HT1080 (cell line): ENCODE results near the gene PIEZO1. TPM values are rescaled to one million over a fixed set of nuclear protein-coding genes. Genes with fewer than 3 reads are reported as not detected.
"Not testable (repeated sequence)": the region's sequence is repeated elsewhere in the genome, so short reads cannot be mapped to it uniquely, and the experiment has no call there.

Experiments used
- DNase-seq: peaks from one replicate; pipeline ENCODE4 v3.0.0-alpha.2; 2015; ENCODE audit warnings: low read depth
- total RNA-seq: library from RNA; depleted of rRNA; stranded (reverse); fragments of >200 nt; shearing (Covaris generic); gene quantifications from 2 replicates; pipeline ENCODE4 v1.2.3, GENCODE V29; 2014

The PIEZO1 gene
- total RNA-seq, 1 experiment from 2014 or later = 159 TPM

DNA sequence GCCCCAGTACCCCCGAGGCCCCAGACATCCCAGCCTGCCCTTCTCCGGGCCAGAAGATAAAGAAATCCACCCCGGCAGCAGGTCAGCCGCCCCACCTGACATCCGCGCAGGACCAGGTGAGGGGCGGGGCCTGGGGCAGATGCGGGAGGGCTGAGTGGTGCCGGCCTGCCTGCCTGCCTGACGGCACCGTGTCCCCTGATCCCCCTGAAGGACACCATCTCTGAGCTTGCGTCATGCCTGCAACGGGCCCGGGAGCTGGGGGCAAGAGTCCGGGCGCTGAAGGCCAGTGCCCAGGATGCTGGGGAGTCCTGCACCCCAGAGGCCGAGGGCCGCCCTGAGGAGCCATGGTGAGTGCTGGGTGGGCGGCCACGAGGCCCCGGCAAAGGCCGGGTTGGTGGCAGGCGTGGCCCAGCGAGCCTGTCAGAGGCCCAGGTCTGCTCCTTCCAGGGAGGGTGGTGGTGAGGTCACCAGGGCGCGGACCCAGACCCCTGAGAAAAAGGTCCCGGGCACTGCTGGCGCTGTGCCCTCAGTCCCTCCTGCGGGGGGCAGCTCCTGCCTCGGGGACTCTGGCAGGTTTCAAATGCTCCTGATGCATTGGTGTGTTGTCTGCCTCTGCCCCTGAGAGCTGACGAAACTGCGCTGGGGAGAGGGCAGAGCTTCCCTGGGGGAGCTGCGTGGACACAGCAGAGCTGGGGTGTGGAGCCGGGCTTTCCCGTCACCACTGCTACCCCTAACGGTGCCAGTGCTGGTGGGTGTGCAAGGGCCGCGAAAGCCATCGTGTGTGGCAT lies 19.7 kb upstream of the PIEZO1 start:
- no peak for DNase-seq

DNA sequence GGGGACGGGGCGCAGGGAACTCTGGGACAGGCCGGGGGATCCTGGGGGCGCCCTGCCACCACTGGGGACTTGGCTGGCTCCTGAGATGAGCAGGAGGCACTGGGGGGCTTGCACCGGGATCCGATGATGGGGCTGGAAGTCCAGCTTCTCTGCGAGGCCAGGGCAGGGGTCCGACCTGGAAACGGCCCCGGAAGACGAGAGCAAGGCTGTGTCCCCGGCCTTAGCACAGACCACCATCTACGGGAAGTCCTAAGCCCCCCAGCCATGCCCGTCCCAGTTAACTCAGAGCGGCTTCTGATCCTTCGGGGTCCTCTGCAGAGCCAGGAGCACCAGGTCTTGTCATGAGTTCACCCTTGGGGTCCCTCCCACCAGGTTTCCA lies 19.1 kb upstream of the PIEZO1 start:
- no peak for DNase-seq

DNA sequence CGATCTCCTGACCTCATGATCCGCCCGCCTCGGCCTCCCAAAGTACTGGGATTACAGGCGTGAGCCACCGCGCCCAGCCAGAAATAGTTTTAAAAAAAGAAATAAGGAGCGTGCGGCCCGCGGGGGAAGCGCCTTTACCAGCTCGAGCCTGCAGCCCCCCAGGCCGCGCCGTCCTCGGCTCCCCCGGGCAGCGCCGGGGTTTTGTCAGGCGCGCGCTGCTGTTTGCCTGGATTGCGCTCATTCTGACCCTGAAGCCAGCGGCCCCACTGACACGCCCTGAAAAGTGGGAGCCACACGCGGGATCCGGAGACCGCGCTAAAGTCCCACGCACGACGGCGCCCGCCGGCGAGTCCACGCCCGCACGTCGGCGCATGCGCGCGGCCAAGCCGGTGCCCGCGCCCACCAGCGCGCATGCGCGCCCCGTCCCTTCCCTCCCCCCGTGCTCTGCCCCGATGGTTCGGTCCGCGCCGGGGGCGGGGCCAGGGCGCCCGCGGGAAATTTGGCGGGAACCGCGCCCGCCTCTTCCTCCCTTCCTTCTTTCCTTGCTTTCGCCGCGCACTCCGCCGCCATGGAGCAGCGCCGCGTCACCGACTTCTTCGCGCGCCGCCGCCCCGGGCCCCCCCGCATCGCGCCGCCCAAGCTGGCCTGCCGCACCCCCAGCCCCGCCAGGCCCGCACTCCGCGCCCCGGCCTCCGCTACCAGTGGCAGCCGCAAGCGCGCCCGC lies 18.4 kb upstream of the PIEZO1 start, which contains the start of gene CDT1:
TSS of gene CDT1 (plus strand) at position 526 of the 724 bp plus-strand sequence. CDS start at position 569, 43 bp downstream.
- DNase-seq = peak; percentile 70

DNA sequence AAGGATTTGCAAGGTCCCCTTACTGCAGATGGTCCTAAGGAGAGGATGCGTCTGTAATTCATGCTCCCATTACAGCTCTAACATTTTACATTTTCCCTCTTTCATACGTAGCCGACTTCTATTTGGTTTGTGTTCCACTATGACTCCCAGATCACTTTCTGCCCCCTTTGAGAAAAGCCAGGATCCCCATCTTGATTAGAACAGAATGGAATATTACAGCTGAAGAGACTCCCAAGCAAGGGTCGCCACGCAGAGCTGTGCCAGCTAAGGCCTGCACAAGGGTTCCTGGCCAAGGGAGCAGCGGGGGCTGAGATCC lies 15.2 kb upstream of the PIEZO1 start:
- DNase-seq = no peak

DNA sequence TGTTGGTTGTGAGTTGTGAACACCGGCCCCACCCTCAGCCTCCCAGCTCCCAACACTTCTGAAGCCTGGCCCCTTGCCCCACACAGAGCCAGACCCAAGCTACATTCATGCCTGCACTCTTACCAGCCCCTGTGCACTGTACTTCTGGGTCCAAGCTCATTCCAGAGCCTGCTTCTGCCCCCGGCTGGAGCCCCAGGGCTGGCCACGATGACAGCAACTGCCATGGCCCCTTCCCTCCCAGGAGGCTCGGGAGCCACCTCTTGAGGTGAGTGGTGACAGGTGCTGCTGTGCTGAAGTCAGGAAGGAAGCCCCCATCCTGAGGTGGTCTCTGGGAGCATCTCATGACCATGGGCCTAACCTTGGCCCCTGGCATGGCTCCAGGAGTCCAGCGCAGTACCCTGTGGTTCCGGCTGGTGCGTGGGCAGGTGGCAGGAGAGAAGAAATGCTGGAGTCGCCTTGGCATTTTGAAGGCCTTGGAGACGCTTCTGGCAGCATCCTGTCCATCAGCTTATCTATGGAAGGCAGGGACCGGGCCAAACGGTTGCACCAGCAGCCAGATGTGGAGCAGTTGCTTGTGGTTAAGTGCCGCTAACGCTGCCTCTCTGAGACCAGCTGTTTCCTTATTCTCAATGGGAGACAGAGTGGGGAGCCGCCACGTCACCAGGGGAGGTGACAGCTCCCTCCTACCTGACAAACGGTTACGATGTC lies 14.7 kb upstream of the PIEZO1 start:
- no peak for DNase-seq

DNA sequence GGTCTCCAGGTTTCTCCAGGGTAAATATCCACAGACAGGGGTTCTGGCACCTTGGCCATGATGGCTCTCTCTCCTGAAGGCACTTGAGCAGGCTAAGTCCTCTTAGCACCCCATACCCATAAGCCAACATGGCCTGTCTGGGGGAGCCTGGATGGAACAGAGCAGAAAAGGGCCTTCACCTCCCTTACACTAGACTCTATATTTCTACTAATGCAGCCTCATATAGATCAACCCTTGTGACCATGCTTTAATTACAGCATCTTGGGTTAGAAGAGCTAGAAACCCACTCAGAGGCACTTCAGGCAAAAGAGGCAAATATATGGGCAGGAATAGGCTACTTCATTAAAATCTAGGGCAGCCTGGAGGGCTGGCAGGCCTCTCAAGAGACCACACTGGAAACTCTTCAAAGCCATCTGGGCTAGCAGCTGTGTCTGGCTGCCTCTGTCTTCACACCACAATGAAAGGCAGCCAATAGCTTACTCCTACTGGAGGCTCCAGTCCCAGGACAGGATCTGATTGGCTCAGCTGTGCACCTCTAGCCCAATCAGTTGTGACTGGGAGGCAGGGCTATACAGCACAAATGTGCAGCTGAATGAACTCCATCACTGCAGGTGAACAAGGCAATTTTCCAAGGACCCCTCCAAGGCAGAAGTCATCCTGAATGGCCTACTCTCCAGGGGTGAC lies 13.9 kb upstream of the PIEZO1 start:
- no peak for DNase-seq

DNA sequence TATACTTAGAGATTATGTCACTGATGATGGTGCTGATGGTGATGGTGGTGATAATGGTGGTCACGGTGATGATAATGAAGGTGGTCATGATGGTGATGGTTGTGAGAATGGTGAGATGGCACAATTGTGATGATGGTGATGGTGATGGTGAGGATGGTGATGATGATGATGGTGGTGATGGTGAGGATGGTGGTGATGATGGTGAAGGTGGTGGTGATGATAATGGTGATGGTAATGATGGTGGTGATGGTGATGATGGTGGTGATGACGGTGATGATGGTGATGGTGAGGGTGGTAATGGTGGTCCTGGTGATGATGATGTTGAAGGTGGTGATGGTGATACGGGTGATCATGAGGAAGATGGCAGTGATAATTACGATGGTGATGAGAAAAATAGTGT lies 13.1 kb upstream of the PIEZO1 start:
- DNase-seq = no peak

DNA sequence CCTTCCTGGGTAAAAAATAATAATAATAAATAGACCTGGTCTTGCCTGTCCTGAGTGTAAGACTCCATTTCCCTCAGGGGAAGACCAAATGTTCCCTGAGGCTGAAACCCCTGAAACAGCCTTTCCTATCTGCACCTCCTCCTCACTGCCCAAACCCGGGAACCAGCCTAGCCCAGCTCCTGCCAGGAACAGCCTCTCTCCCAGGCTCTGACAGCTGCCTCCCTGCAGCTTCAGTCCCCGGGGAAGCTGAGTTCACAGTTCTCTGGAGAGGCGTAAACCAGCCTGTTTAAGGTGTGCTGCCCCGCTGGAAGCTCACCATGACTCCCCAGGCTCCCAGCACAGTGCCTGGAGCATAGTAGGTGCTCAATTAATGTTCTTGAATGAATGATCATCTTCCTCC lies 11.3 kb upstream of the PIEZO1 start:
- no peak for DNase-seq

DNA sequence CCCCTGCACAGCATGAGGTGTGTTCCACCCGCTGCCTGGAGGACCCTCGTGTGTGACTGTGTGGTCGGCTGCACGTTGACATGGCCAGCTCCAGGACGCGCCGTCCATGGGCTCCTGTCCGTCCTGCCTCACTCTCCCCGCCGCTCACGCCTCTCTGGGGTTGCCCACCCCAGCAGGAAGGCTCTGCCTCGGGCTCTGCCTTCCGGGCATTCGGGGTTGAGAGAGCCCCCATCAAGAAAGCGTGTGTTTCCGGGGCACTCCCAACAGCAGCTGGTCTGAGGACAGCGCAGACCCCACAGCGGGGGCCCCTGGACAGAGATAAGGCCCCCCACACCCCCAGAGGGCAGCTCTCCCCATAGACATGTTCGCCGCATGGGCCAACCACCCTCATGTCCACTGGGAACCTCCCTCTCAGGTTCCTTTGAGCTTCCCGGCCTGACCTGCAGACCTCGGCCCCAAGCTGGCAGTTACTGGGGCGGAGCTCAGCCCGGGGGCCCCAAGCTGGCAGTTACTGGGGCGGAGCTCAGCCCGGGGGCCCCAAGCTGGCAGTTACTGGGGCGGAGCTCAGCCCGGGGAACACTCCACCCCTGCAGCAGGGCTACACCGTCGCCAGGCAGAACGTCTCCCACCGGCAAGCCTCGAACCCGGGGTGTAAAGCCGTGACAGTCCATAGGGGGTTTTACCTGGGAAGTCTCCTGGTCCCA lies 8.4 kb upstream of the PIEZO1 start:
- no peak for DNase-seq

DNA sequence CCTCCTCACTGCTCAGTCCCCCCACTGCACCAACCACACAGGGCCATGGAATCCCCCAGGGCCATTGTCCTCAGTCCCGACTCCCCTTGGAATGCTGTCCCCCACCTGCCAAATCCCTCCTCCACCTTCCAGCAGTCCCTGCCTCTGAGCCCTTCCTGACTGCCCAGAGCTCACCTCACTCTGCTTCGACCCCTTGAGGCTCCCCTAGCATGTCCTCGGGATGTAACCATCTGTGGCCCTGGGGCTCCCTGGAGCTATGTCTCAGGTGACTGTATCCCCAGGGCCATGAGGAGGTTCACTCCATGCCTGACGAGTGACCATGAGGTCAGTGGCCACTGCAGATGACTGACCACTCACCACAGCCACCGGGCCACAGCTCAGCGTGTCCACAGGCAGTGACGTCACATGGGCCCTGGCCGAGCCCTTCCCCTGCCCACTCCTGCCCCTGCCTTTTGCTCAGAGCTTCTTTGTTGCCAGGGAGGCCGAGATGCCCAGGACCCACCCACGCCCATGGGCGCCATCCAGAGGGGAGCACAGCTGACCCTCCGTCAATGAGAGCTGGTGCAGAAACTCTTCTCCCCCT lies 7.7 kb upstream of the PIEZO1 start:
- DNase-seq = no peak

DNA sequence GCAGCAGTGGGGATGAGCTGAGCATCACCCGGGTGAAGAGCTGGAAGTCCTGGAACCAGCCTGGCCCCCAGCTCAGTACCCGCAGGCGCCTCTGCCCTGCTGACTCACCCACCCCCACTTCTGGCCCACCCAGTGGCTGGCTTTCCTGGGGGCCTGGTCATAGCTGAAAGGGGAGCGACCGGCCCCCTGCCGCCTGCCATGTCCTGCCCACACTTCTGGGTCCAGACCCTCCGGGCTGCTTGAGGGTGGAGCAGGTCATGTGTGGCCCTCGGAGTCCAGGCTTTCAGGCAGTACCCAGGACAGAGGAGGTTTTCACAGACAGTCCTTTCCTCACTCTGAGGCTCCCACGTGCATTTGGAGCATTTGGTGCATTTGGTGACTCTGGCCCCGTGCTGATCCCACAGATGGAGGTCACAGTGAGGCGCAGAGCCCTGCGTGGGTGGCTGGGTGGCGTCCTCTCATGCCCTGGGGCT lies 7.1 kb upstream of the PIEZO1 start:
- DNase-seq = no peak

DNA sequence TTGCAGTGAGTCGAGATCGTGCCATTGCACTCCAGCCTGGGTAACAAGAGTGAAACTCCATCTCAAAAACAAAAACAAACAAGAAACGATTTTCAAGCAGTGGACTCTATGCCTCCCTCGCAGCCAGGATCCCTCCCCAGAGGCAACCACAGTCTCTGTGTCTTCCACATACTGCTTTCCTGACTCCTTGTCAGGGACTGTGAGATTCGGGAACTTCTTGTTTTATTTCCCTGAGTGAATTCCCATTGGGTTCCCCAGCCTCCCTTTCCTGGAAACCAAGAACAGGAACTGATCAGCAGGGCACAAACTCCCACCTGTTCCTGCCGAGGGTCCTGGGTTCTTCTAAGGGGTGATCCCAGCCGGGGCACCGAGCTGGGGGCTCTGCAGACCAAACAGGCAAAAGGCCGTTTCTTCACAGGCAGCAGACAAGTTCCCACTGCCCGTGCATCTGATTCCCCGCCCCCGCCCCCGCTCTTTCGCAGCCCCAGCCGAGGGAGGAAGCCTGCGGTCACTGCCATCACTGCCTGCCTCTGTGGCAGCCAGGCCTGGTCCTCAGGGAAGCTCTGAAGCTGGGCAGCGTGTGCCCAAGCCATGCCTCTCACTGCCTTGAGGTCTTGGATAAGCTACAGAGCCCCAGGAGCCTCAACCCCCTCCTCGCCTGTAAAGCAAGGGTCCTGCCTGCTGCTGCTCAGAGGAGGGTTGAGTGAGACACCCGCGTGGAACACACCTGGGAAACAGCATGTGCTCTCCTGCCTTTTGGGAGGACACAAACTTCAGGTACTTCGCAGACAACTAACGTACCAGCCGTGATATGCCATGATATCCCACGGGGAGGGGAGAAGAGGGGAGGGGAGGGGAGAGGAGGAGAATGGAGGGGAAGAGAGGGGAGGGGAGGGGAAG lies 5.5 kb upstream of the PIEZO1 start:
- no peak for DNase-seq

DNA sequence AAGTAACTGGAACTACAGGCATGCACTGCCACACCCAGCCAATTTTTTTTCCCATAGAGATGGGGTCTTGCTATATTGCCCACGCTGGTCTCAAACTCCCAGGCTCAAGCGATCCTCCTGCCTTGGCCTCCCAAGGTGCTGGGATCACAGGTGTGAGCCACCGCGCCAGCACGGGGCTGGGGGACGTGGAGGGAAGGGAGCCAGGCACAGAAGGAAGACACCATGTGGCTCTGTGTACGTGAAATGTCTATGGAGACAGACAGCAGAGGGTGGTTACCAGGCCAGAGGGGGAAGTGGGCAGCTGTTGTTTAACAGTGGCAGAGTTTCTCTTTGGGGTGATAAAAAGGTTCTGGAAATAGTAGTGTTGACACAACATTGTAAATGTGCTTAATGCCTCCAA lies 4.6 kb upstream of the PIEZO1 start:
- no peak for DNase-seq

DNA sequence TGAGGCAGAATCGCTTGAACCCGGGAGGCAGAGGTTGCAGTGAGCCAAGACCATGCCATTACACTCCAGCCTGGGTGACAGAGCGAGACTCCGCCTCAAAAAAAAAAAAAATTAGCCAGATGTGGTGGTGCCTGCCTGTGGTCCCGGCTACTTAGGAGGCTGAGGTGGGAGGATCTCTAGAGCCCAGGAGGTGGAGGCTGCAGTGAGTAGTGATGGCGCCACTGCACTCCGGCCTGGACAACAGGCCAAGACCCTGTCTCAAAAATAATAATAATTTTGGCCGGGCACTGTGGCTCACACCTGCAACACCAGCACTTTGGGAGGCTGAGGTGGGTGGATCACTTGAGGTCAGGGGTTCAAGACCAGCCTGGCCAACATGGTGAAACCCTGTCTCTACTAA lies 3.7 kb upstream of the PIEZO1 start:
- not testable (repeated sequence) for DNase-seq

DNA sequence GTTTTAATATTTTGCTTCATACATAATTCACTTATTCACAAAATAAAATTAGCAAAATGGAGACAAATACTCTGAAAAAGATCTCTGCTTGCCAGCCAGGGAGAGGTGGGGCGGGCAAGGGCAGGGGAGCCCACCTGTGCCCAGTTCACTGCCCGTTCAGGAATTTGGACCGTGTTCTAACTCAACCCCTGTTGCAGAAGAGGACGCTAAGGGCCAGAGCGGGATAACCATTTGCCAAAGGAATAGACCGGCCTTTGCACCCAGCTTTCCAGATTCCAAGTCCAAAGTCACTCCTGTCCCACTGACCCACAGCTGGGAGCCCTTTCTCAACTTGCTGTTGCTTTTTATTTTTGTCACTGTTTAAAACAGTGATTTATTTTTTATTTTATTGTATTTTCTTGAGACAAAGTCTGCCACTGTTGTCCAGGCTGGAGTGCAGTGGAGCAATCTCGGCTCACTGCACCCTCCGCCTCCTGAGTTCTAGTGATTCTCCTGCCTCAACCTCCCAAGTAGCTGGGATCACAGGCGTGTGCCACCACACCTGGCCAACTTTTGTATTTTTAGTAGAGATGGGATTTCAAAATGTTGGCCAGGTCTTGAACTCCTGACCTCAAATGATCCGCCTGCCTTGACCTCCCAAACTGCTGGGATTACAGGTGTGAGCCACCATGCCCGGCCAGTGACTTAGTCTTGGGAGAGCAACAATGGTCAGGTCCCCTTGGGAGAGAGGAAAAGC lies 2.7 kb upstream of the PIEZO1 start:
- no peak for DNase-seq

DNA sequence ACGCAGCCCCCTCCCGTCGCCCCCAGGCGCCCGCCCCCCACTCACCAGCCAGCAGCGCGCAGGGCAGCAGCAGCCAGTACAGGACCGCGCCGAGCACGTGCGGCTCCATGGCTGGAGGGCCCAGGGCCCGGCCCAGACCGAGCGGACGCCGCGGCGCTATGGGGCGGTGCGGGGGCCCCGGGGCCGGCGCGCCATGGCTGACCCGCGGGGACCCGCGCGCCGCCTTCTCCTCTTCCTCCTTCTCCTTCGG lies 239 bp downstream of the PIEZO1 start:
- no peak for DNase-seq

DNA sequence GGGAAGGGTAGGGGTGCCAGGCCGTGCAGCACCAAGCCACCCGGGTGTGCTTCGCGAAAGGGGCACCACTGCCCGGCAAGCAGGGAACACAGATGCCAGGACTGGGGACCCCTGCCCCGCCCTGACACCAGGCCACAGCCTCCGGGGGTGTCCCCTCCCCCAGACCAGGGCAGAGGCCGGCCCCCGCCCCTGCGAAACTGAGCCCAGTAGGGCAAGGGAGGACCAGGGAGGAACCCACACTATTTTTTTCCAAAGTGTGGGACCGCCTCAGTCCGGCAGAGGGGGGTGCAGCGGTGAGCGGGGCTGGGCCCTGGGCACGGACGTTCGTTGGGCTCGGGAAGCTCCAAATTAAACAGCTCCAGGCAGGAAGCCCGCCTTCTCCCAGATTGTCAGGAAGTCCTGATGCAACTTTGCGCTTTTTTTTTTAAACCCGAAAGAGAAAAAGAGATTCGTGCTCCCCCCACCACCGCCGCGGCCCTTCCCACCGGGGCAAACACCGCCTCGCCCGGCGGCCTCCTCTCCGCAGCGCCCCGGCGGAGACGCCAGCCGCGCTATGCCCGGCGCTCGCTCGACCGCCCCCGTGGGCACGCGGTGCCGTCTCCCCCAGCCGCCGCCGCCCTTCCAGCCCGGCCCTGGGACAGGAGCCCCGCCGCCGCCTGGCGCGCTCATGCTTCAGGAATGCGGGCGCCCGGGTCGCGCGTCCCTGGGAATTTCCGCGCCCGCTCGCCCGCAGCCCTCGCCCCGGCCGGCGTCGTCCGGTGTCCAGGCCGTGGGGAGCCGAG lies 755 bp downstream of the PIEZO1 start:
- peak; percentile 70 for DNase-seq

DNA sequence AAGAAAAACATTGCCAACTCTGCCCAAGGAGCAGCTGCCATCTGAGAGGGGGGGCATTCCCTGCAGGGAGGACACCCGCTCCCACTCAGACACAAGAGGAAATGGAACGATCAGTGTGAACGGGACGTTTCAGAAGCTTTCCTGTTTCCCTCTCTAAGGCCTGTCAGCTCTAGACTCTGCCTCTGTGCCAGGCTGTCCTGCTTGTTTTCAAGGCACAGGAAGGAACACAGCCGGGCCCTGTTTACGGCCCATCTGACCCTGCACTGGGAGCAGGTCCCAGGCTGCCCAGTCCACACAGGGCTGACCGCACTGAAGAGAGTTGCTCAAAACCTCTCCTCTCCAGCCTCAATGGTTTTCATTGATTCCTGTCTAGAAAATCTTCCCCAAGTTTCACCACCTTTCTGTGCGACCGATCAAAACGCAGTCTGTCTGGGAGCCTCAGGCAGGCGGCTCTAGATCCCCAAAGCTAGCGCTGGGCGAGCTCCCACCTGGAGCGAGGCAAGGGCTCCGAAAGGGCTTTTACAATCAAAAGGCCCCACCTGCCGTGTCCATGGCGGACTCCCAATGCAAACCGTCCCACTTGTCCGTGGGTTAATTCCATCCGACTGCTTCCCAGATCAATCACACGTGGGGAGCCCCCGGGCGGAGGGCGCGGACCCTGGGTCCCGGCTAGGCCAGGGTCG lies 1.5 kb downstream of the PIEZO1 start:
- DNase-seq = no peak
